Measurements from ENCODE around the gene ADAM15. TPM values are rescaled to one million over a fixed set of nuclear protein-coding genes. Genes with fewer than 3 reads are reported as not detected.

The ADAM15 gene
- polyA plus RNA-seq, 2 of the 4 experiments (the other 2 are of a cell fraction) = 25.6 to 33.0 TPM

DNA sequence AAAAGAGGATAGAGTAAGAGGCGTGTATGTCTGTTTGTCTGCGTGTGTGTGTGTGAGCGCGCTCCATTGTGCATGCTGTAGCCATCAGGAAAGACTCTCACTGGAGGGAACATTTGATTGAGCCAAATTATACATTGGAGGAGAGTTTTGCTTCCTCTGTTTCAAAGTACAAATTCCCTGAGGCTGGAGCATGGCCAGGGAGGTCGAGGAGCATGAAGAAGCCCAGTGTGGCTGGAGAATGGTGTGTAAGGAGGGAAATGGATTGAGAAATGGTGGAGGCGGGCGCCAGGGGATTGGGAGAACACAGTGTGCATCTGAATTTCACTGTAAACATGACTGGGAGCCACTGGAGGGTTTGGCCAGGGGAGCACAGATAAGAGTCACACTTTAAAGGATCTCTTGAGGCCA is 54.5 kb downstream of the ADAM15 start:
- ATAC-seq = no peak
- FAIRE-seq = no peak
- POLR2A ChIA-PET = no interaction called here

DNA sequence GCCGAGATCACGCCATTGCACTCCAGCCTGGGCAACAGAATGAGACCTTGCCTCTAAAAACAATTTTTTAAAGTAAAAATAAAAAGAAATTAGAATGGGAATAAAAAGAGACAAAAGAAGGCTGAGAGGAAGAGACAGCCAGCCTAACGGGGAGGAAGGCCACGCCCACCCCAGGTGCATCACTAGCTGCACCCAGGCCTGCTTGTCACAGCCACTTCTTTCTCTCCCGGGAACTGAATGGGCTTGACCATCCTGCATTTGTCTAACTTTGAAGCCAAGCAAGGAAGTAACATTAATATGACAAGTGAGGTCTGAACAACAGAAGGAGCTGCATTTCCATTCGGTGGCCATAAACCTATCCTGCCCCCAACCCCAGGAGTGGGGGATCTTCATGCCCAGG is 55.7 kb downstream of the ADAM15 start:
- Histone ChIP-seq H3K4me1 (no peaks in the 10 kb centered on the region), H3K4me2 (no peak overlapping the region), H3K27ac (no peak overlapping the region), H3K9me3 (no peaks in the 10 kb centered on the region), H3K4me3 (no peak overlapping the region)
- DNase-seq (ENCODE audit: low read depth in 1 of 2, low spot score in 1 of 2) = no peak
- no peak for ATAC-seq
- ChIA-PET CTCF (interaction anchor here (0.6 to 9.2 kb wide), 6 partner anchors 16 to 86 kb away, joined by 3 to 67 read pairs (median 10); no protein-coding TSS in a partner anchor), POLR2A (interaction anchor here (1.6 kb wide), 1 partner anchor 29 kb away, joined by 4 read pairs; no protein-coding TSS in a partner anchor)
- FAIRE-seq = no peak
- 80% methylated on average over 6 of the region's 6 CpGs for WGBS (ENCODE audit: missing lambda C conversion rate)
- TF ChIP-seq CEBPB (IDR thresholded peaks at IDR 0.05) = no peak

More for the DNA sequence above, 54.5 kb downstream of the ADAM15 start:
- DNase-seq (ENCODE audit: low read depth in 1 of 2, low spot score in 1 of 2) = no peak
- Histone ChIP-seq H3K4me3 (no peak overlapping the region), H3K4me1 (no peaks in the 10 kb centered on the region), H3K4me2 (no peak overlapping the region), H3K9me3 (no peaks in the 10 kb centered on the region), H3K27ac (no peak overlapping the region)
- CTCF ChIA-PET = interaction anchor here (0.7 to 9.2 kb wide), 5 partner anchors 10 to 63 kb away, joined by 3 to 67 read pairs (median 14); partner anchors contain the start of gene SLC50A1
- TF ChIP-seq NR3C1 (IDR thresholded peaks at IDR 0.05) (no peak), JUNB (IDR thresholded peaks at IDR 0.05) (no peak), EHMT2 (IDR thresholded peaks at IDR 0.05; ENCODE audit: low read depth) (no peak), HOXA7 (CRISPR knock-in tag; IDR thresholded peaks at IDR 0.05) (no peak), KDM5A (IDR thresholded peaks at IDR 0.05) (no peak), USF2 (IDR thresholded peaks at IDR 0.05) (no peak)
- WGBS (ENCODE audit: missing lambda C conversion rate) = 74% methylated on average over 7 of the region's 7 CpGs

DNA sequence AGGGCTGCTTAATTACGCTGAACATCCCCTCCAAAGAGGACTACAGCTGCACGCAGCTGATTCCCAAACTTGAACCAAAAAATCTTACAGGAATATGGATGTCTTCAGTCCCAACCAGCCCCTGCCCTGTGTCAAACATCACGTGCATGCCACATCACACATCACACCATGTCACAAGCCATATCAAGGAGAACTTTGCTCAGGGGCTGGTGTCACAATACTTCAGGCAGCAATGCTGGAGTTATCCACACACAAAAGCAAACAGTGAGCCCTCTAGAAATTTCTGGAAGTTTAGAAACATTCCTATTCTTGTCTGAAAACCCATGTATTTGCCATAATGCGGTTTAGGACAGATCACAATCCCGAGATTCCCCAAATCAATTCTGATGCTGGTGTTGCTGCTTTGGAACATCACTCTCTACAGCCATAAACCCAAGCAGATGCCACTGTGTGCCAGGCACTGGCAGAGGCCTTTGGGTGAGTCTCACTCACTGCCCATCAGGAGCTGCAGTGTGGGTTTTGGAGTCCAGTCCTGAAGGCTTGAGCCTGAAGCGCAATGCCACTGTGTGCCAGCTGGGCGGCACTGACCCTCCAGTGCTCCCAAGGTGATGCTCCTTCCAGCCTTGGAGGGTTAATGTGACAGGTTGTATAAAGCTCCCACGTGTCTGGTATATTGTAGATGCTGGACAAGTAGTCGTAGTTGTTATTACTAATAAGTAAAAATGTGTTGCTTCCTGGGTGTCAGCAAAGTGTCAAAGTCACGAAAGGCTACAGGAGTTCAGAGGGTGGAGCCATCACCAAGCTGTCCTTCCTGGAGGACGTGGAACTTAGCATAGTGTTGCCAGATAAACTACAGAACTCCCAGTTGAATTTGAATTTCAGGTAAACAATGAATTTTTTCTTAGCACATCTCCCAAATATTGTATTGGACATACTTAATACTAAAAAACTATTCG is 56.5 kb downstream of the ADAM15 start:
- Histone ChIP-seq H3K9me3 (no peaks in the 10 kb centered on the region), H3K4me3 (no peak overlapping the region), H3K4me1 (no peaks in the 10 kb centered on the region), H3K27ac (no peak overlapping the region), H3K4me2 (no peak overlapping the region)
- ChIA-PET CTCF (interaction anchor here (0.6 to 9.2 kb wide), 13 partner anchors 9 to 87 kb away, joined by 3 to 67 read pairs (median 3); partner anchors contain the start of gene EFNA1), POLR2A (interaction anchor here (1.0 to 1.6 kb wide), 2 partner anchors 21 to 29 kb away, joined by 3 to 4 read pairs; no protein-coding TSS in a partner anchor)
- TF ChIP-seq HOXA7 (CRISPR knock-in tag; IDR thresholded peaks at IDR 0.05) (no peak), TP53 (CRISPR knock-in tag; IDR thresholded peaks at IDR 0.05) (no peak), NR3C1 (IDR thresholded peaks at IDR 0.05) (no peak), JUNB (IDR thresholded peaks at IDR 0.05) (no peak), CBX8 (IDR thresholded peaks at IDR 0.05) (no peak), PHF8 (IDR thresholded peaks at IDR 0.05; ENCODE audit: borderline replicate concordance, low read depth) (no peak), BHLHE40 (IDR thresholded peaks at IDR 0.05; ENCODE audit: low read depth, low read length) (no peak), TFCP2L1 (CRISPR knock-in tag; IDR thresholded peaks at IDR 0.05) (no peak), MAX (IDR thresholded peaks at IDR 0.05) (no peak)
- FAIRE-seq = no peak
- ATAC-seq = peak; percentile 61 to 69; a peak in 4 of 6 replicates
- no peak for DNase-seq (ENCODE audit: low read depth in 1 of 2, low spot score in 1 of 2)
- WGBS (ENCODE audit: missing lambda C conversion rate) = 66% methylated on average over 10 of the region's 12 CpGs

DNA sequence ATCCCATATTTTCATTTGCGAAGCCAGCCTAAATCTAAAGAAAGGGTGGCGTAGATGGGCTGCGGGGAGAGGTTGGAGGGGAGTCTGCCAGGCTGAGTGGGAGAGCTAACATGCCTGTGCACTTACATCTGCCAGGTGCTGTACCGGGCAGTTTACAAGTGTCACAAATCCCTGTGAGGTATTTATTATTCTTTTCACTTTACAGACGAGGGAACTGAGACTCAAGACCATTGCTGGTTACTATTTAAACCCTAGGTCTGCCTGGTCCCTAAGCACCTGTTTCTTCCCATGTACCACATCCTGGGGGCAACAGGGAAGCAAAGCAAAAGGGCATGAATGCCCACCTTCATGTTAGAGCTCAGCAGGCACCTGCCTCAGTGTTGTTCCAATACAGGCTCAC is 57.2 kb downstream of the ADAM15 start:
- POLR2A ChIA-PET = interaction anchor here (1.0 to 1.6 kb wide), 2 partner anchors 20 to 28 kb away, joined by 3 to 4 read pairs; no protein-coding TSS in a partner anchor
- 81% methylated on average over 5 of the region's 5 CpGs for WGBS (ENCODE audit: missing lambda C conversion rate)
- FAIRE-seq = no peak

More for the DNA sequence above, 57.2 kb downstream of the ADAM15 start:
- ATAC-seq (no peak), DNase-seq (ENCODE audit: low read depth in 1 of 2, low spot score in 1 of 2) (no peak)
- no peaks in the 10 kb centered on the region for H3K4me1 ChIP-seq
- CTCF ChIA-PET = interaction anchor here (1.1 to 9.2 kb wide), 10 partner anchors 10 to 86 kb away, joined by 3 to 67 read pairs (median 4); partner anchors contain the start of gene EFNA1
- no peak overlapping the region for H3K27ac ChIP-seq
- TF ChIP-seq TP53 (CRISPR knock-in tag; IDR thresholded peaks at IDR 0.05) (no peak), HOXB5 (CRISPR knock-in tag; IDR thresholded peaks at IDR 0.05) (no peak), PHF8 (IDR thresholded peaks at IDR 0.05; ENCODE audit: borderline replicate concordance, low read depth) (no peak), CHD4 (IDR thresholded peaks at IDR 0.05; ENCODE audit: borderline replicate concordance) (no peak), BCL3 (IDR thresholded peaks at IDR 0.05) (no peak), HMGXB4 (CRISPR knock-in tag; IDR thresholded peaks at IDR 0.05; ENCODE audit: borderline replicate concordance) (no peak), EHF (CRISPR knock-in tag; IDR thresholded peaks at IDR 0.05) (no peak), HDAC2 (IDR thresholded peaks at IDR 0.05) (no peak), ESRRA (IDR thresholded peaks at IDR 0.05; ENCODE audit: borderline replicate concordance, low read length) (no peak), RAD21 (conservative IDR thresholded peaks at IDR 0.05 in 1 of 2, IDR thresholded peaks at IDR 0.05 in 1 of 2) (no peak)
- H3K4me2 ChIP-seq = no peak overlapping the region
- H3K9me3 ChIP-seq = no peaks in the 10 kb centered on the region
- H3K4me3 ChIP-seq = no peak overlapping the region

All from A549 (cell line).